Keratinocyte (primary cell): ENCODE results near the gene MYADML2.

Experiments used
- CTCF ChIP-seq, 3 experiments: IDR thresholded peaks in 1 of 3; conservative IDR thresholded peaks in 1 of 3; optimal IDR thresholded peaks in 1 of 3; 2 replicates in 2 of 3; 3 replicates in 1 of 3; pipeline versions ENCODE3 to v1.5.1; 2011; ENCODE audit warnings: low read length in 3 of 3, mild to moderate bottlenecking in 3 of 3, moderate library complexity in 2 of 3, control low read depth in 1 of 3, inconsistent platforms in 1 of 3; ENCODE audit not compliant: insufficient read depth in 2 of 3; ENCODE audit errors: extremely low read depth in 1 of 3
- EZH2 ChIP-seq: IDR thresholded peaks from one replicate; pipeline ENCODE4 v1.6.1; 2012; ENCODE audit warnings: inconsistent platforms, mild to moderate bottlenecking, low read length, moderate library complexity

GRCh38 chr17:81900181-81900820, 46.7 kb downstream of the MYADML2 start:
- TF ChIP-seq CTCF (optimal IDR thresholded peaks at IDR 0.05 in 1 of 3, IDR thresholded peaks at IDR 0.05 in 1 of 3, conservative IDR thresholded peaks at IDR 0.05 in 1 of 3; ENCODE audit: extremely low read depth in 1 of 3, insufficient read depth in 2 of 3, low read length in 3 of 3) (no peak), EZH2 (no peak)
